Measurements from ENCODE around the gene DISP3.

DISP3 gene

GRCh38 chr1:11514366-11514765, 35.4 kb downstream of the DISP3 start:
- DNase-seq (ENCODE audit: low read depth in 2 of 2), result no peak

- no peak for DNase-seq (ENCODE audit: low read depth in 2 of 2)
These were observed 36.7 kb downstream of the DISP3 start for GRCh38 chr1:11515368-11516300.

GRCh38 chr1:11516961-11517635, 38.1 kb downstream of the DISP3 start:
- DNase-seq (ENCODE audit: low read depth in 2 of 2), result no peak

- no peak for DNase-seq (ENCODE audit: low read depth in 2 of 2)
These were observed 39.2 kb downstream of the DISP3 start for GRCh38 chr1:11518016-11518701.

GRCh38 chr1:11518791-11519628, 40.1 kb downstream of the DISP3 start:
- no peak for DNase-seq (ENCODE audit: low read depth in 2 of 2)

- DNase-seq (ENCODE audit: low read depth in 2 of 2), result no peak
These were observed 40.7 kb downstream of the DISP3 start for GRCh38 chr1:11519629-11520031.

GRCh38 chr1:11520531-11521233, 41.7 kb downstream of the DISP3 start:
- DNase-seq (ENCODE audit: low read depth in 2 of 2), result no peak

- no peak for DNase-seq (ENCODE audit: low read depth in 2 of 2)
These were observed 42.8 kb downstream of the DISP3 start for GRCh38 chr1:11521582-11522399.

- no peak for DNase-seq (ENCODE audit: low read depth in 2 of 2)
These were observed 43.7 kb downstream of the DISP3 start for GRCh38 chr1:11522400-11523235.

- DNase-seq (ENCODE audit: low read depth in 2 of 2), result no peak
These were observed 44.3 kb downstream of the DISP3 start for GRCh38 chr1:11523261-11523660.

- no peak for DNase-seq (ENCODE audit: low read depth in 2 of 2)
These were observed 45.0 kb downstream of the DISP3 start for GRCh38 chr1:11523746-11524464.

- no peak for DNase-seq (ENCODE audit: low read depth in 2 of 2)
These were observed 45.7 kb downstream of the DISP3 start for GRCh38 chr1:11524465-11525150.

- no peak for DNase-seq (ENCODE audit: low read depth in 2 of 2)
These were observed 46.2 kb downstream of the DISP3 start for GRCh38 chr1:11525151-11525505.

GRCh38 chr1:11525516-11525915, 46.6 kb downstream of the DISP3 start:
- no peak for DNase-seq (ENCODE audit: low read depth in 2 of 2)

- DNase-seq (ENCODE audit: low read depth in 2 of 2), result no peak
These were observed 47.3 kb downstream of the DISP3 start for GRCh38 chr1:11526071-11526895.

- DNase-seq (ENCODE audit: low read depth in 2 of 2), result no peak
These were observed 48.8 kb downstream of the DISP3 start for GRCh38 chr1:11527541-11528452.

All from fibroblast of skin of left quadriceps (primary cell).